HG03060 (cell line): Measurements from ENCODE around the gene ZMYND10.
"Not testable (repeated sequence)": the region's sequence is repeated elsewhere in the genome, so short reads cannot be mapped to it uniquely, and the experiment has no call there.

ENCODE experiments used
- ATAC-seq: cut with Tn5 transposase; IDR thresholded peaks from one replicate; pipeline ENCODE4 v1.9.1; 2021; ENCODE audit warnings: low read depth, moderate number of reproducible peaks; ENCODE audit not compliant: unreplicated experiment

Gene ZMYND10

GRCh38 chr3:50312041-50312440 is 33.5 kb downstream of the ZMYND10 start:
- not testable (repeated sequence) for ATAC-seq

- no peak for ATAC-seq
Measured at GRCh38 chr3:50304601-50305000, 40.9 kb downstream of the ZMYND10 start.

- no peak for ATAC-seq
Measured at GRCh38 chr3:50303013-50303815, 42.3 kb downstream of the ZMYND10 start, which contains the start of gene HYAL1. HYAL1 (minus strand) TSS chr3:50303574; CDS start chr3:50302956, 618 bp downstream.

- no peak for ATAC-seq
Measured at GRCh38 chr3:50302095-50303012, 43.2 kb downstream of the ZMYND10 start.

GRCh38 chr3:50300681-50301254 is 44.8 kb downstream of the ZMYND10 start:
- no peak for ATAC-seq

GRCh38 chr3:50299929-50300680 is 45.4 kb downstream of the ZMYND10 start:
- no peak for ATAC-seq

- ATAC-seq = no peak
Measured at GRCh38 chr3:50299638-50299928, 45.9 kb downstream of the ZMYND10 start.

GRCh38 chr3:50298836-50299637 is 46.5 kb downstream of the ZMYND10 start, which contains the start of the genes HYAL3 and NAA80:
HYAL3 (minus strand) TSS chr3:50299405; CDS start chr3:50295602, 3,803 bp downstream.
NAA80 (minus strand) TSS chr3:50299405; CDS start chr3:50297463, 1,942 bp downstream.
- ATAC-seq = peak; percentile 66

GRCh38 chr3:50297896-50298725 is 47.4 kb downstream of the ZMYND10 start:
- no peak for ATAC-seq

- ATAC-seq = no peak
Measured at GRCh38 chr3:50297384-50297775, 48.2 kb downstream of the ZMYND10 start.

GRCh38 chr3:50296721-50297383 is 48.7 kb downstream of the ZMYND10 start:
- no peak for ATAC-seq

- no peak for ATAC-seq
Measured at GRCh38 chr3:50295553-50296431, 49.7 kb downstream of the ZMYND10 start.

GRCh38 chr3:50294492-50295403 is 50.8 kb downstream of the ZMYND10 start:
- no peak for ATAC-seq

GRCh38 chr3:50294089-50294488 is 51.4 kb downstream of the ZMYND10 start:
- ATAC-seq = no peak

GRCh38 chr3:50293079-50293801 is 52.3 kb downstream of the ZMYND10 start:
- ATAC-seq = no peak
